Uterus (tissue), 2 donors: ENCODE results near the gene CASZ1.

Experiments
- POLR2A ChIP-seq, 2 donors: fragments of 450-650 bp; IDR thresholded peaks; one replicate each; pipeline ENCODE4 v1.6.1; 2016; ENCODE audit warnings: antibody characterized with exemption in 2 of 2, mild to moderate bottlenecking in 1 of 2, moderate library complexity in 1 of 2
- TF ChIP-seq, protein P1 (sequence below), 4 experiments: fragments of 200-600 bp in 2 of 4; fragments of 450-650 bp in 2 of 4; sonication (generic) in 2 of 4; IDR thresholded peaks; one replicate each; pipeline ENCODE4 v1.5.1; 2016 to 2019; ENCODE audit warnings: antibody characterized with exemption in 4 of 4, mild to moderate bottlenecking in 2 of 4, moderate library complexity in 1 of 4

- TF ChIP-seq, protein P1, sequence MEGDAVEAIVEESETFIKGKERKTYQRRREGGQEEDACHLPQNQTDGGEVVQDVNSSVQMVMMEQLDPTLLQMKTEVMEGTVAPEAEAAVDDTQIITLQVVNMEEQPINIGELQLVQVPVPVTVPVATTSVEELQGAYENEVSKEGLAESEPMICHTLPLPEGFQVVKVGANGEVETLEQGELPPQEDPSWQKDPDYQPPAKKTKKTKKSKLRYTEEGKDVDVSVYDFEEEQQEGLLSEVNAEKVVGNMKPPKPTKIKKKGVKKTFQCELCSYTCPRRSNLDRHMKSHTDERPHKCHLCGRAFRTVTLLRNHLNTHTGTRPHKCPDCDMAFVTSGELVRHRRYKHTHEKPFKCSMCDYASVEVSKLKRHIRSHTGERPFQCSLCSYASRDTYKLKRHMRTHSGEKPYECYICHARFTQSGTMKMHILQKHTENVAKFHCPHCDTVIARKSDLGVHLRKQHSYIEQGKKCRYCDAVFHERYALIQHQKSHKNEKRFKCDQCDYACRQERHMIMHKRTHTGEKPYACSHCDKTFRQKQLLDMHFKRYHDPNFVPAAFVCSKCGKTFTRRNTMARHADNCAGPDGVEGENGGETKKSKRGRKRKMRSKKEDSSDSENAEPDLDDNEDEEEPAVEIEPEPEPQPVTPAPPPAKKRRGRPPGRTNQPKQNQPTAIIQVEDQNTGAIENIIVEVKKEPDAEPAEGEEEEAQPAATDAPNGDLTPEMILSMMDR (IDR thresholded peaks at IDR 0.05): no peak
- TF ChIP-seq POLR2A (IDR thresholded peaks at IDR 0.05): no peak
These were observed 51.7 kb downstream of the CASZ1 start for GRCh38 chr1:10744654-10745238.
